NT2/D1 (cell line): ENCODE results near the gene CEACAM16.

Experiments used
- SUZ12 ChIP-seq: IDR thresholded peaks from 2 replicates; pipeline ENCODE4 v1.6.1; 2011; ENCODE audit not compliant: insufficient read length, insufficient read depth; ENCODE audit errors: extremely low read depth
- ZNF274 ChIP-seq: IDR thresholded peaks from 2 replicates; pipeline ENCODE4 v1.6.1; 2011; ENCODE audit warnings: mild to moderate bottlenecking, low read depth, low read length

- TF ChIP-seq ZNF274 (no peak), SUZ12 (no peak)
Observed at GRCh38 chr19:44746946-44747738, 48.2 kb downstream of the CEACAM16 start.
